ENCODE data around the gene ZIC1. TPM values are rescaled to one million over a fixed set of nuclear protein-coding genes. Genes with fewer than 3 reads are reported as not detected.

Gene ZIC1
- total RNA-seq, 1 experiment from 2014 or later = not detected

DNA sequence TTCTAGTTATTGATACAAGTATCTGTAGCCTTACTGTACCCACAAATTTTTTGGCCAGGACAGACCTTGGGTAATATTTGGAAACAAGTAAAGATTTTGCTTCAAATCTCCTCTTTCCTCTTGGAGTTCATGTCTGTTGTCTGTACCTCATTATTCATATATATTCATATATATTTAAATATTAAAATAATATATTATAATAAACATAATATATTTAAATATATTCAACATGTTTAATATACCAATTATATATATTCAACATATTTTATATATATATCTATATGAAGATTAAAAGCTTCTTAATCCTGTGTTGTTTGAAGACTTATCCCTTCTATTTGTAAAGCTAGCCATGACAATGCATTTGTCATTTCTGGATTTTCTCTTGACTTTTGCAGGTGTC is 38.1 kb downstream of the ZIC1 start:
- Histone ChIP-seq H3K56ac (ENCODE audit: insufficient read length, low read depth, low read length) (no peak overlapping the region), H4K91ac (ENCODE audit: insufficient read length, low read depth, low read length) (no peak overlapping the region), H2BK120ac (ENCODE audit: low read depth, low read length, poor library complexity, severe bottlenecking) (no peak overlapping the region), H3K27me3 (ENCODE audit: insufficient read depth, low read length) (no peaks in the 10 kb centered on the region), H2BK5ac (ENCODE audit: insufficient read length, low read length) (no peak overlapping the region), H3K23me2 (ENCODE audit: insufficient read length, low read depth, low read length, poor library complexity, severe bottlenecking) (no peaks in the 10 kb centered on the region), H3K4ac (ENCODE audit: low read depth, low read length) (no peak overlapping the region), H3K27ac (ENCODE audit: insufficient read length, low read depth, low read length) (no peak overlapping the region), H3K4me2 (ENCODE audit: insufficient read depth, insufficient read length, low read length) (no peak overlapping the region), H4K5ac (ENCODE audit: insufficient read length, low read depth, low read length) (no peak overlapping the region), H3K18ac (ENCODE audit: insufficient read length, low read depth, low read length) (no peak overlapping the region), H3K9ac (ENCODE audit: extremely low read depth, insufficient read length, low read length) (no peak overlapping the region), H2BK20ac (ENCODE audit: low read depth, low read length, poor library complexity, severe bottlenecking) (no peak overlapping the region), H3K23ac (ENCODE audit: insufficient read length, low read depth, low read length) (no peak overlapping the region), H4K8ac (replicated peaks; ENCODE audit: insufficient read length, low read depth, low read length) (no peak overlapping the region), H2AFZ (ENCODE audit: low read length) (no peak overlapping the region), H3K79me2 (ENCODE audit: insufficient read depth, low read length) (no peaks in the 10 kb centered on the region), H3K4me1 (ENCODE audit: insufficient read depth, low read length) (0 out of 2 replicates have a peak, but pooled peaks cover 3% of the 10 kb centered on the region), H2BK12ac (ENCODE audit: insufficient read length, low read depth, low read length) (no peak overlapping the region), H3T11ph (ENCODE audit: low read length) (no peak overlapping the region), H3K9me3 (ENCODE audit: control insufficient read depth, low read depth, low read length) (no peaks in the 10 kb centered on the region), H2BK15ac (ENCODE audit: low read depth, low read length) (no peak overlapping the region), H2AK5ac (ENCODE audit: insufficient read length, low read length) (no peak overlapping the region), H3K79me1 (ENCODE audit: insufficient read depth, low read depth, low read length, poor library complexity, severe bottlenecking) (no peaks in the 10 kb centered on the region), H4K20me1 (ENCODE audit: control insufficient read depth, insufficient read depth, insufficient read length) (no peaks in the 10 kb centered on the region), H3K14ac (ENCODE audit: insufficient read depth, low read length) (no peak overlapping the region)
- Mint-ChIP-seq H3K4me3 (no peak overlapping the region), H3K27me3 (ENCODE audit: low read depth) (no peaks in the 10 kb centered on the region; the same call in 1 of the 2 replicates), H3K9me3 (0 out of 5 replicates have a peak, but pooled peaks cover 0 to 2% of the 10 kb centered on the region in 2 experiments), H3K27ac (no peak overlapping the region), H3K36me3 (ENCODE audit: insufficient read depth in 1 of 3, low read depth in 3 of 3) (0 out of 7 replicates have a peak, but pooled peaks cover 0 to 2% (median 0%) of the 10 kb centered on the region in 3 experiments), H3K4me1 (peaks cover 15 to 16% of the 10 kb centered on the region in 2 experiments)
- DNase-seq = no peak
- TF ChIP-seq, protein P1, sequence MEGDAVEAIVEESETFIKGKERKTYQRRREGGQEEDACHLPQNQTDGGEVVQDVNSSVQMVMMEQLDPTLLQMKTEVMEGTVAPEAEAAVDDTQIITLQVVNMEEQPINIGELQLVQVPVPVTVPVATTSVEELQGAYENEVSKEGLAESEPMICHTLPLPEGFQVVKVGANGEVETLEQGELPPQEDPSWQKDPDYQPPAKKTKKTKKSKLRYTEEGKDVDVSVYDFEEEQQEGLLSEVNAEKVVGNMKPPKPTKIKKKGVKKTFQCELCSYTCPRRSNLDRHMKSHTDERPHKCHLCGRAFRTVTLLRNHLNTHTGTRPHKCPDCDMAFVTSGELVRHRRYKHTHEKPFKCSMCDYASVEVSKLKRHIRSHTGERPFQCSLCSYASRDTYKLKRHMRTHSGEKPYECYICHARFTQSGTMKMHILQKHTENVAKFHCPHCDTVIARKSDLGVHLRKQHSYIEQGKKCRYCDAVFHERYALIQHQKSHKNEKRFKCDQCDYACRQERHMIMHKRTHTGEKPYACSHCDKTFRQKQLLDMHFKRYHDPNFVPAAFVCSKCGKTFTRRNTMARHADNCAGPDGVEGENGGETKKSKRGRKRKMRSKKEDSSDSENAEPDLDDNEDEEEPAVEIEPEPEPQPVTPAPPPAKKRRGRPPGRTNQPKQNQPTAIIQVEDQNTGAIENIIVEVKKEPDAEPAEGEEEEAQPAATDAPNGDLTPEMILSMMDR (conservative IDR thresholded peaks at IDR 0.05) = no peak
